Ascending aorta (tissue), 2 donors: ENCODE data around the gene RAB27A. TPM values are rescaled to one million over a fixed set of nuclear protein-coding genes. Genes with fewer than 3 reads are reported as not detected.
"Not testable (repeated sequence)": the region's sequence is repeated elsewhere in the genome, so short reads cannot be mapped to it uniquely, and the experiment has no call there.

Experiments used
- DNase-seq, 2 donors: peaks; one replicate each; pipeline ENCODE4 v3.0.0-alpha.2; 2019; ENCODE audit warnings: low spot score in 2 of 2
- H3K27ac ChIP-seq, 2 donors: fragments of 200-600 bp; sonication (generic); one replicate each; pipeline ENCODE4 v1.5.1; 2016 to 2017; ENCODE audit warnings: mild to moderate bottlenecking in 1 of 2
- H3K27me3 ChIP-seq: fragments of 200-600 bp; sonication (generic); one replicate; pipeline ENCODE4 v1.5.1; 2017
- H3K36me3 ChIP-seq, 2 donors: fragments of 200-600 bp; sonication (generic); one replicate each; pipeline ENCODE4 v1.5.1; 2016
- H3K4me1 ChIP-seq, 2 donors: fragments of 200-600 bp; sonication (generic); one replicate each; pipeline ENCODE4 v1.5.1; 2016 to 2017; ENCODE audit warnings: mild to moderate bottlenecking in 1 of 2
- H3K4me3 ChIP-seq, 2 donors: fragments of 200-600 bp; sonication (generic); one replicate each; pipeline ENCODE4 v1.5.1; 2016 to 2017; ENCODE audit warnings: mild to moderate bottlenecking in 1 of 2
- H3K9me3 ChIP-seq, 2 donors: fragments of 200-600 bp; sonication (generic); one replicate each; pipeline ENCODE4 v1.5.1; 2016
- intact Hi-C: fragments of 100-400 bp; cut with DNase I; formaldehyde crosslinking; loops from one replicate; pipeline ENCODE4 v1.15.1; 2023
- total RNA-seq: library from RNA; depleted of rRNA; stranded (reverse); fragments of >200 nt; gene quantifications from one replicate; pipeline ENCODE4 v1.1.0, GENCODE V29; 2016
- TF ChIP-seq, protein P1 (sequence below), 3 experiments: fragments of 200-600 bp in 2 of 3; fragments of 450-650 bp in 1 of 3; sonication (generic) in 2 of 3; IDR thresholded peaks; one replicate each; pipeline ENCODE4 v1.5.1; 2016 to 2019; ENCODE audit warnings: antibody characterized with exemption in 3 of 3, mild to moderate bottlenecking in 1 of 3, moderate library complexity in 1 of 3

Gene RAB27A
- total RNA-seq, 1 donor from 2014 or later: 17.9 TPM

DNA sequence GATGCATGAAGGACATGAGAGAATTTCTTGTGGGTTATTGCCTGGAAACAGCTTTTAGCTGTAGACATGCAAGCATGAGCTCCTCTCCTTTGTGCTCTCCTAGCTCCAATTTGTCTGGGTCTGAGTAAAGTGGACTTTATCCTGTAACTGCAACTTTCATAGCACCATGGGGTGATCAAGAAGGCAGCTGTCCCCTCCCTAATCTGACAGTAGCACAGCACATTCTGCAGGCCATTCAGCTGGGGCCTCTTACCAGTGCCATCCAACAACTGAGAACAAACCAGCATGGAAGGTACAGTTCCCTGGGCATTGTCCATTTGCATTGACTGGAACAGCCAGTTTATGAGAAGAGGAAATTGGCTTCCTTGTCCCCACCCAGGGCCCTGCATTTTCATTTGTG, 7.7 kb upstream of the RAB27A start:
- TF ChIP-seq, protein P1, sequence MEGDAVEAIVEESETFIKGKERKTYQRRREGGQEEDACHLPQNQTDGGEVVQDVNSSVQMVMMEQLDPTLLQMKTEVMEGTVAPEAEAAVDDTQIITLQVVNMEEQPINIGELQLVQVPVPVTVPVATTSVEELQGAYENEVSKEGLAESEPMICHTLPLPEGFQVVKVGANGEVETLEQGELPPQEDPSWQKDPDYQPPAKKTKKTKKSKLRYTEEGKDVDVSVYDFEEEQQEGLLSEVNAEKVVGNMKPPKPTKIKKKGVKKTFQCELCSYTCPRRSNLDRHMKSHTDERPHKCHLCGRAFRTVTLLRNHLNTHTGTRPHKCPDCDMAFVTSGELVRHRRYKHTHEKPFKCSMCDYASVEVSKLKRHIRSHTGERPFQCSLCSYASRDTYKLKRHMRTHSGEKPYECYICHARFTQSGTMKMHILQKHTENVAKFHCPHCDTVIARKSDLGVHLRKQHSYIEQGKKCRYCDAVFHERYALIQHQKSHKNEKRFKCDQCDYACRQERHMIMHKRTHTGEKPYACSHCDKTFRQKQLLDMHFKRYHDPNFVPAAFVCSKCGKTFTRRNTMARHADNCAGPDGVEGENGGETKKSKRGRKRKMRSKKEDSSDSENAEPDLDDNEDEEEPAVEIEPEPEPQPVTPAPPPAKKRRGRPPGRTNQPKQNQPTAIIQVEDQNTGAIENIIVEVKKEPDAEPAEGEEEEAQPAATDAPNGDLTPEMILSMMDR (IDR thresholded peaks at IDR 0.05): no peak
- Histone ChIP-seq H3K27me3 (no peaks in the 10 kb centered on the region), H3K4me1 (no peaks in the 10 kb centered on the region), H3K4me3 (no peak overlapping the region), H3K36me3 (no peaks in the 10 kb centered on the region), H3K9me3 (no peaks in the 10 kb centered on the region), H3K27ac (no peak overlapping the region)
- no peak for DNase-seq
- intact Hi-C loops: loop anchor here (10.0 kb wide), 1 partner anchor 1323 kb away; the partner anchor contains the start of gene UNC13C

- H3K9me3 ChIP-seq: no peaks in the 10 kb centered on the region
- no peaks in the 10 kb centered on the region for H3K27me3 ChIP-seq
- intact Hi-C loops: loop anchor here (1.0 to 10.0 kb wide), 3 partner anchors 73 to 1316 kb away; partner anchors contain the start of gene UNC13C
- DNase-seq: peak; percentile 40 to 92
- peaks cover 0 to 7% of the 10 kb centered on the region in 2 donors for H3K4me1 ChIP-seq
- TF ChIP-seq, protein P1 (IDR thresholded peaks at IDR 0.05): peak; percentile 85 to 93 (median 87)
- H3K4me3 ChIP-seq: peak overlapping the region; percentile 60 to 95
- no peaks in the 10 kb centered on the region for H3K36me3 ChIP-seq
- peak overlapping the region; percentile 90 to 96 for H3K27ac ChIP-seq
Measured at GRCh38 chr15:55290528-55291057, 980 bp upstream of the RAB27A start.

- Histone ChIP-seq H3K27me3 (no peaks in the 10 kb centered on the region), H3K4me1 (peaks cover 0 to 10% of the 10 kb centered on the region in 2 donors), H3K9me3 (no peaks in the 10 kb centered on the region), H3K36me3 (no peaks in the 10 kb centered on the region), H3K27ac (peak overlapping the region; percentile 90 to 96), H3K4me3 (peak overlapping the region; percentile 60 to 95)
- DNase-seq: peak in 1 of 2 donors; percentile 67
- TF ChIP-seq, protein P1 (IDR thresholded peaks at IDR 0.05): no peak
- intact Hi-C loops: loop anchor here (1.0 kb wide), 1 partner anchor 29 kb away; no protein-coding TSS in a partner anchor
Measured at GRCh38 chr15:55289011-55289745, 435 bp downstream of the RAB27A start.

DNA sequence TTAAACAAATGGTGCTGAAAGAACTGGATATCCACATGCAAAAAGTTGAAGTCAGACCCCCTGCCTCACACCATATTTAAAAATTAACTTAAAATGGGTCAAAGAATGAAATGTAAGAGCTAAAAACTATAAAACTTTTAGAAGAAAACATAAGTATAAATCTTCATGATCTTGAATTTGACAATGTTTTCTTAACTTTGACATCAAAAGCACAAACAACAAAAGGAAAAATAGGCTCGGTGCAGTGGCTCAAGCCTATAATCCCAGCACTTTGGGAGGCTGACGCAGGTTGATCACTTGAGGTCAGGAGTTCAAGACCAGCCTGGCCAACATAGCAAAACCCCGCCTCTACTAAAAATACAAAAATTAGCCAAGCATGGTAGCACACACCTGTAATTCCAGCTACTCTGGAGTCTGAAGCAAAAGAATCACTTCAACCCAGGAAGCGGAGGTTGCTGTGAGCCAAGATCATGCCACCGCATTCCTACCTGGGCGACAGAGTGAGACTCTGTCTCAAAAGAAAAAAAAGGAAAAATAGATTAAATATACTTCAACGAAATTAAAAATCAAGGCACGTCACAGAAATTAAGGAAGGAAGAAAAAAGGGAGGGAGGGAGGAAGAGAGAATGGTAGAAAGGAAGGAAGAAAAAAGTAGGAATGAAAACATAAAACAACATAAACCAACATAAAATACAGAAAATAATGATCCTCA, 1.5 kb downstream of the RAB27A start:
- TF ChIP-seq, protein P1 (IDR thresholded peaks at IDR 0.05): no peak

DNA sequence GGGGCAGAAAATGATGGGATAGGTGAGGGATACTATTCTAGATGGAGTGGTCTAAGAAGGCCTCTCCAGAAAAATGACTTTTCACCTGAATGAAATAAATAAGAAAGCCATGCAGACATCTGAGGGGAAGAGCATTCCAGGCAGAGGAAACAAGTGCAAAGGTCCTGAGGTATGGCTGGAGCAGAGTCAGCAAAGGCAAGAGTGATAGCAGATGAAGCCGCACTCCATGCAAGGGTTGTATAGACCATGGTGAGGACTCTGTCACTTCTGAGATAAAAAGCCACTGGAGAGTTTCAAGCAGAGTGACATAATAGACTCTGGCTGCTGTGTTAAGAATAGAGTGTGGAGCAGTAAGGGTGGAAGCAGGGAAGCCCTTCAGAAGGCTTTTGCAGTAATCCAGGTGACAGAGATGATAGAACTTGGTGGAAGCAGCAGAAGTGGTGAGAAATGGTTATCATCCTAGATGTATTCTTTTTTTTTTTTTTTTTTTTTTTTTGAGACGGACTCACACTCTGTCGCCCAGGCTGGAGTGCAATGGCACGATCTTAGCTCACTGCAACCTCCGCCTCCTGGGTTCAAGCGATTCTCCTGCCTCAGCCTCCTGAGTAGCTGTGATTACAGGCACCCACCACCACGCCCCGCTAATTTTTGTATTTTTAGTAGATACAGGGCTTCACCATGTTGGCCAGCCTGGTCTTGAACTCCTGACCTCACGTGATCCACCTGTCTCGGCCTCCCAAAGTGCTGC, 3.0 kb downstream of the RAB27A start:
- H3K27me3 ChIP-seq, H3K4me3 ChIP-seq, H3K9me3 ChIP-seq, H3K36me3 ChIP-seq, intact Hi-C loops, H3K27ac ChIP-seq, DNase-seq: not testable (repeated sequence)
- peaks cover 3 to 30% of the 10 kb centered on the region in 2 donors for H3K4me1 ChIP-seq

More for the DNA sequence above, 1.5 kb downstream of the RAB27A start:
- Histone ChIP-seq H3K36me3 (no peaks in the 10 kb centered on the region), H3K4me3 (peak overlapping the region in 1 of 2 donors; percentile 95), H3K4me1 (peaks cover 0 to 17% of the 10 kb centered on the region in 2 donors), H3K27ac (peak overlapping the region; percentile 90 to 96), H3K9me3 (no peaks in the 10 kb centered on the region), H3K27me3 (no peaks in the 10 kb centered on the region)
- intact Hi-C loops: no loop called here
- no peak for DNase-seq
